Endothelial cell of umbilical vein (primary cell): ENCODE data around the gene VAV2.

ENCODE experiments used
- EZH2 ChIP-seq: IDR thresholded peaks from 2 replicates; pipeline ENCODE4 v1.6.1; 2012; ENCODE audit warnings: borderline replicate concordance, low read depth, mild to moderate bottlenecking, moderate library complexity, low read length, inconsistent platforms; ENCODE audit not compliant: severe bottlenecking
- GATA2 ChIP-seq: IDR thresholded peaks from 2 replicates; pipeline ENCODE4 v1.7.0; 2011; ENCODE audit warnings: low read depth, mild to moderate bottlenecking, moderate library complexity, mixed read lengths, low read length; ENCODE audit not compliant: insufficient read length, insufficient read depth
- POLR2A ChIP-seq: IDR thresholded peaks from 2 replicates; pipeline ENCODE4 v1.6.1; 2012; ENCODE audit warnings: low read depth, mild to moderate bottlenecking, control low read depth, low read length
- TF ChIP-seq, protein P1 (sequence below), 2 donors: IDR thresholded peaks; 1 replicate in 1 of 2; 2 replicates in 1 of 2; pipeline ENCODE4 v1.5.1; 2011; ENCODE audit warnings: low read length in 2 of 2, mild to moderate bottlenecking in 2 of 2, moderate library complexity in 2 of 2, control low read depth in 1 of 2, inconsistent platforms in 1 of 2, low read depth in 1 of 2; ENCODE audit not compliant: insufficient read depth in 1 of 2; ENCODE audit errors: extremely low read depth in 1 of 2

DNA sequence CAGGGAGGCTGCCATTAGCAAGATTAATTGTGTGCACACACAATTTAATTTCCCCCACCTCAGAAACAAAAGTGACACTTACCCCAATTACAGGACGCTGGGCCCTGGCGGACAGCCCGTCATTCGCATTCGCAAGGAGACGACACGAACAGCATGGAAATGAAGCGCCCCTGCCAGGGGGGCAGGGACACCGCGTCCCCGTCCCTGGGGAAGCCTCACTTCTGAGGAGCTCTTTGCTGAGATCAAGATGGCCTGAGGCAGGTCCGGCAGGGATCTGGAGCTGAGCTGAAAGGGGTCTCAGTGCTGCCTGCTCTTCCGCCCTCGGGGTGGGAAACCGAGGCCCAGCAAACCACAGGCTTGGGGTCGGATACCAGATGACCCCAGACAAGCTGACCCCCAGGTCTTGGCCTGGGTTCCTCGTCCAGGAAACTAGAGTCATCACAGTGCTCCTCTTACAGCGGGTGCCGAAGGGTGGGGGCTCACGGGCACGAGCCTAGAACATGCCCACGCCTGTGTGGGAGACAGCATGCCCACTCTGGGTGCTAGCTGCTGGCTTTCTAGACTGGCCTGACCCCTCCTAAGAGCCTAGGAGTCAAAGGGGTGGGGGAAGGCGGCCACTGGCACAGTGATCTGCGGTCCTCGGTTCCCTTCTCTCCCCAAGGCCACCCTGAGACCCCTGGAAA lies 103.2 kb downstream of the VAV2 start:
- TF ChIP-seq GATA2, result no peak
- TF ChIP-seq, protein P1, sequence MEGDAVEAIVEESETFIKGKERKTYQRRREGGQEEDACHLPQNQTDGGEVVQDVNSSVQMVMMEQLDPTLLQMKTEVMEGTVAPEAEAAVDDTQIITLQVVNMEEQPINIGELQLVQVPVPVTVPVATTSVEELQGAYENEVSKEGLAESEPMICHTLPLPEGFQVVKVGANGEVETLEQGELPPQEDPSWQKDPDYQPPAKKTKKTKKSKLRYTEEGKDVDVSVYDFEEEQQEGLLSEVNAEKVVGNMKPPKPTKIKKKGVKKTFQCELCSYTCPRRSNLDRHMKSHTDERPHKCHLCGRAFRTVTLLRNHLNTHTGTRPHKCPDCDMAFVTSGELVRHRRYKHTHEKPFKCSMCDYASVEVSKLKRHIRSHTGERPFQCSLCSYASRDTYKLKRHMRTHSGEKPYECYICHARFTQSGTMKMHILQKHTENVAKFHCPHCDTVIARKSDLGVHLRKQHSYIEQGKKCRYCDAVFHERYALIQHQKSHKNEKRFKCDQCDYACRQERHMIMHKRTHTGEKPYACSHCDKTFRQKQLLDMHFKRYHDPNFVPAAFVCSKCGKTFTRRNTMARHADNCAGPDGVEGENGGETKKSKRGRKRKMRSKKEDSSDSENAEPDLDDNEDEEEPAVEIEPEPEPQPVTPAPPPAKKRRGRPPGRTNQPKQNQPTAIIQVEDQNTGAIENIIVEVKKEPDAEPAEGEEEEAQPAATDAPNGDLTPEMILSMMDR (IDR thresholded peaks at IDR 0.05; ENCODE audit: extremely low read depth in 1 of 2, insufficient read depth in 1 of 2, low read depth in 1 of 2, low read length in 2 of 2), result no peak
- no peak for TF ChIP-seq EZH2
- no peak for TF ChIP-seq POLR2A
